HG03354 (cell line): ENCODE results near the gene INPP5A.

Source experiments
- ATAC-seq: cut with Tn5 transposase; IDR thresholded peaks from one replicate; pipeline ENCODE4 v1.9.1; 2021; ENCODE audit warnings: mild to moderate bottlenecking; ENCODE audit not compliant: unreplicated experiment, poor library complexity, severe bottlenecking

The INPP5A gene

GRCh38 chr10:132705173-132705572 lies 167.6 kb downstream of the INPP5A start:
- ATAC-seq: no peak

- no peak for ATAC-seq
Measured at GRCh38 chr10:132705943-132706342, 168.4 kb downstream of the INPP5A start.

DNA sequence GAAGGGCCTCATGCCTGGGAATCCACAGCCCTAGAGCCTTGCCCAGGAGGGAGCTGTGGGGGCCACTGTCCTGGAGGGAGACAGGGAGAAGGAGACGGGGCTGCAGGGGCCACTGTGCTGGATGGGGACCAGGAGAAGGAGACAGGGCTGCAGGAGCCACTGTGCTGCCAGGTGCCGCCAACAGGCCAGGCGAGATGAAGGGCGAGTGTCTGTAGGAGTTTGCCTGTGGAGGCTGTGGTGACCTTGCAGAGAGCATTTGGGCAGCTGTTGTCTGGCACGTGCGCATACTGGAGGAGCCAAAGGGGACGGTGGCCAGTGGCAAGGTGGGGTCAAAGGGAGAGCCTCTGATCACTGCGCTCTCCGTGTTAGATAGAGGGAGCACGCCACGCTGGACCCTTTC lies 169.1 kb downstream of the INPP5A start:
- no peak for ATAC-seq

DNA sequence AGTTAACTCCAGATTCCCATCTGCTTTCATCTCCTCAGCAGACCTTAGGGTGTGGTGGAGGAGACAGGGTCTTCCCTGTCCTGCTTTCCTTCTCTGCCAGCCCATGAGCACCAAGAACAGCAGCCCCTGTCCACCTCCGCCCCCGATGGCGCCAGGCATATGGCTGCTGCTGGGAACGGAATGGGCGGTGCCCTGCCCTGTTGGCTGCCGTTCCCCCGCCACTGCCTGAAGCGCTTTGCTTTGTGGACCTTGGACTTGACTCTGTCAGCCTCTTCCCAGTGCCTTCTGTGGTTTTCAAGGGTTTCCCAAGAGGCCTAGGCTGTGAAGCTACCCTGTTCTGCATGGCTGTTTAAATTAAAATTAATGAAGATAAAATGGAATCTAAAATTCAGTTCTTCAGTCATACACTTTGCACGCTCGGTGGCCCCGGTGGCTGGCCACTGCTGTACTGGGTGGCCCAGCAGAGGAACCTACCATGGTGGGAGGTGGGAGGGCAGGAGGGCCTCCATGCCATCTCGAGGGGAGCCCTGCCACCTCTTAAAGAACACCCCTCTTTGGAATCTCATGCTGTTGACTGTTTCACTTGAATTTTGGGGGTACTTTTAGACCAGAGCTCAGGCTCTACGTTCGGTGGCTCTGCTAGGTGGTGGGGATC lies 169.7 kb downstream of the INPP5A start:
- ATAC-seq: no peak

DNA sequence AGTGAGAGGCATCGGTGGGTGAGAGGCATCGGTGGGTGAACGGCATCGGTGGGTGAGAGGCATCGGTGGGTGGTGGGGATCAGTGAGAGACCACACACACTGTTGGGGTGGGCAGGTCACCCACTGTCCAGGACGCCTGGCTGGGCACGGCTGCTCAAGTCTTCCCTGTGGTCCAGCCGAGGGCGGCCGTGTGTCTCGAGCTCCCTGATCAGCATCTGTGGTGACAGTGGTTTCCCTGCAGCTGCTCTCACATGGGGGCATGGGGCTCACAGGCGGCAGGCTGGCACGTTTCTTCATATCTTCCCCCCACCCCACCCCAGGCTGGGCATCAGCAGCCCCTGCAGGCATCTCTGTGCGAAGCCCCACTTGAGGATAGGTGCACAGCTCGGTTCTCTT lies 170.2 kb downstream of the INPP5A start:
- ATAC-seq: no peak

DNA sequence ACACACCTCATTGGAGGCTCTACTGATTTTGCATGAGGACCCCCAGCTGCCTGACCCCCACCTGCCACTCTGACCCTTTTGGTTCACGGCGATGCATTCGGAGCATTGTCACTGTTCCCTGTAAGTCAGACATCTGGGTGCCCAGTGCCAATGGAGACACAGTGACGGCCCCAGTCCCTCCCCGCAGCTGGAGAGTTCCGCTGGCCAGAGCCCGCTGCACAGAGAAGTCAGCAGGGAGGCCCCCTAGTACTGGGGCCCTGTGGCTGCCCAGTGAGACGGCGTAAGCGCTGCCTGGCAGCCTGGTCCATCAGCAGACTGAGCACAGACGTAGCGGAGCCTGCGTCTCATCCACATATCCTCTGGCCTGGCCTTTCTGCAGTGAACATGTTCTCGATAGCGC lies 170.9 kb downstream of the INPP5A start:
- ATAC-seq: no peak

DNA sequence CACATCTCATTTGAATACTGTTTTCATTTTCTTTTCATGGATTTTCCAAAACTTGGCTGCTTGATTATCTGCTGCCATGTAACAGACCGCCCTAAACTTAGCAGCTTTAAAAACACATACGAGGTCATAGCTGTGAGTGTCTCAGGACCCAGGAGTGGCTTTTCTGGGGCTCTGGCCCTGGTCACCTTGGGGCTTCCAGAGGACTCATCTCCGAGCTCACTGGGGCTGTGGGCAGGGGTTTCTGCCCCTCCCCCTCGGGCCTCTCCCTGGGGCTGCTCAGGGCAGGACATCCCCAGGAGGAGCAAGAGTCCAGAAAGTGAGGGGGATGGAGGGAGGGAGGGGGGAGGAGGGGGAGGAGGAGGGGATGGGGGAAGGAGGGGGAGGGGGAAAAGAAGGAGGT lies 171.3 kb downstream of the INPP5A start:
- no peak for ATAC-seq

DNA sequence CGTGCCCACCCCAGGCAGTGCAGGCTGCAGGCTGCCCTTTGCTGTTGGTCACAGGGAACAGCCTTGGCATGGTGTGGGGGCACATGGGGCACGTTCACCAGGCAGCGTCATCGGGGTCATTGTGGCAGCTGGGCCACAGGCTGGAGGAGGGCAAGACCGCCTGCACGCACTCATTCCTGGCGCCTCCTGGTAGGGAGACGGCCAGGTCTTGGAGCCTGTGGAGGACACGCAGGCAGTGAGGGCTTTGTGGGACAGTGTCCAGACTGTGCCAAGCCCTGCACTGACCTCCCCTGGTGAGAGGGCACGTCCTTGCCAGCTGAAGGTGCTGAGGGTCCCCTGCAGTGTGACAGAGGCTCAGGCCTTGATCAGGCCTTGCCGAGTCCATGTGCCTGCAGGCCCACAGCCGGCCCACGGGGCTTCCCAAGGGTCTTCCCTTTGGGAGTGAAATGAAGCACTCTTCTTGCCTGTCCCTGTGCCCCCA lies 171.9 kb downstream of the INPP5A start:
- ATAC-seq: no peak

- ATAC-seq: no peak
Measured at GRCh38 chr10:132710036-132710686, 172.6 kb downstream of the INPP5A start.

DNA sequence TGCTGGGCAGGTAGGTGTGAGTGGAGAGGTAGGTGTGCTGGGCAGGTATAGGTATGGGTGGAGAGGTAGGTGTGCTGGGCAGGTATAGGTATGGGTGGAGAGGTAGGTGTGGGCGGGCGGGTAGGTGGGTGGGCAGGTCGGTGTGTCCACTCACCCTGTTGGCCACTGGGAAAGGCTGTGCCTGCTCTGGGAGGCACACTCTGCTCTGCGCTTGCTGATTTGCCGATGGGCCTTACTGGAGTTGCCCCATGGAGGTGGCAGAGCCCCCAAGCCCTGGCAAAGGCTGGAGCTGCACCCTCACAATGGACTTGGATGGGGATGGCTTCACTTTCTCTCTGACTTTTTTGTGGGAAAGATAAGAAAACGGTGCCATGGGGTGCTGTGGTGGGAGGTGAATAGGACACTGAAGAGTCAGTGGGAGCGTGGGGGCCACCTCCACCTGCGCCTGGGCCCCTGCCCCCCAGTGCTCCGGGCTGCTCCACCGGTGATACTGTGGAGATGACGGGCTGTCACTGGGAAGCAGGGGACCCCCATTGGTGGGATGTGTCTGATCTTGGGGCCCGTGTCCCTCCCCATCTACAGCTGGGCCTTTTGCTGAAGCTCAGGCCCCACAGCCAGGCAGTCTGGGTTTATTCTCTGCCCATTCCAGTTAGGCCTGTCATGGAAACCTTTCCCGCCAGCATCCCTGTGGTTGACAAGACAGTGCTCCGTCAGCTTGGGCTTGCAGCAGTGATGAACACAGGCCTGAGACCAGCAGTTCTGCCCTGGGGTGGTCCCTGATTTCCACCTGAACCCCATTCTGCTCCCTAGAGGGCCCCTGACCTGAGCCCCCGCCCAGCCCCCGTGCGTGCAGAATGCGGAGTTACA lies 173.4 kb downstream of the INPP5A start:
- no peak for ATAC-seq

DNA sequence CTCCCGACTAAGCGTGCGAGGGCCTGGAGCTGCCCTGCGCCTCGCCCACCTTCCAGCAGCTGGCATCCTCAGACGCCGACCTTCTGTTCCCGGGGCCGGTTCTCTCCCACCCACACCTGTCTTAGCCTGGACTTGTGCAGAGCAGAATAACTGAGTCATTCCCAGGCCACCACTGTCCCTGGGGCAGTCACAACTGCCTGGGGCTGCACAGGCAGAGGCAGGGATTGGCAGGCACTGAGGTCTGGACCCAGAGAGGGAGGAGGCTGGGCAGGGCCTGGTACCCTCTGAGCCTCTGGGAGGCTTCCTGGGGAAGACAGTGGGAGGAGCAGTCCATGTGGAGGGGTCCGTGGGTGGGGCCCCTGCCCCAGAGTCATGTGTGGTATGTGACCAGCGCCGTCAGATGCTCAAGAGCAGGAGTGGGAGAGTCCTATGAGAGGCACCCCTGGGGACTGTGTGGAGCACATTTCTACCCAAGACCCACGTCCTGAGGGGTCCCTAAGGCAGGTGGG lies 174.1 kb downstream of the INPP5A start:
- no peak for ATAC-seq

DNA sequence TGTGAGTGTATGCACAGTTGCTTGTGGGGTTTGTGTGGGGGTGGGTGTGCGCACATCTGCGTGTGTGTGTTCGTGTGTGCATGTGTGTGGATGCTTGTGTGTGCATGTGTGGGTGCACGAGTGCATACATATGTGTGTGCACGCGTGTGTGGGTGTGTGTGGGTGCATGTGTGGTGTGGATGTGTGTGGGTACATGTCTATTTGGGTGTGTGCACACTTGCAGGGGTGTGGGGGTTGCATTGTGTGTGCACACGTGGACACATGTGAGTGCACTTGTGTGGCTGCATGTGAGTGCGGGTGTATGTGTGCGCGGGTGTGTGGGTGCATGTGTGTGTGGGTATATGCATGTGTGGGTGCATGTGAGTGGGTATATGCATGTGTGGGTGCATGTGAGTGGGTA lies 174.7 kb downstream of the INPP5A start:
- no peak for ATAC-seq

DNA sequence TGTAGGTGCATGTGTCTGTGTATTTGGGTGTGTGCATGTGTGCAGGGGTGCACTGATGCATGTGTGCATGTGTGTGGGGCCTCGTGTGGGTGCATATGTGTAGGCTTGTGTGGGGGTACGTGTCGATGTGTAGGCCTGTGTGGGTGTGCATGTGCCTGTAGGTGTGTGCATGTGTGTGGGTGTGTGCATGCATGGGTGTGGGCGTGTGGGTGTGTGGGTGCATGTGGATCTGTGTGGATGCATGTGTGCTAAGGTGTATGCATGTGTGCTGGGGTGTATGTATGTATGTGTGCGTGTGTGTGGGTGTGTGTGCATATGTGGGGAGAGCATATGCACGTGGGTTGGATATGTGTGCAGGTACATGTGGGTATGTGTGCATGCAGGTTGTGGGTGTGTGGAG lies 175.2 kb downstream of the INPP5A start:
- ATAC-seq: no peak

DNA sequence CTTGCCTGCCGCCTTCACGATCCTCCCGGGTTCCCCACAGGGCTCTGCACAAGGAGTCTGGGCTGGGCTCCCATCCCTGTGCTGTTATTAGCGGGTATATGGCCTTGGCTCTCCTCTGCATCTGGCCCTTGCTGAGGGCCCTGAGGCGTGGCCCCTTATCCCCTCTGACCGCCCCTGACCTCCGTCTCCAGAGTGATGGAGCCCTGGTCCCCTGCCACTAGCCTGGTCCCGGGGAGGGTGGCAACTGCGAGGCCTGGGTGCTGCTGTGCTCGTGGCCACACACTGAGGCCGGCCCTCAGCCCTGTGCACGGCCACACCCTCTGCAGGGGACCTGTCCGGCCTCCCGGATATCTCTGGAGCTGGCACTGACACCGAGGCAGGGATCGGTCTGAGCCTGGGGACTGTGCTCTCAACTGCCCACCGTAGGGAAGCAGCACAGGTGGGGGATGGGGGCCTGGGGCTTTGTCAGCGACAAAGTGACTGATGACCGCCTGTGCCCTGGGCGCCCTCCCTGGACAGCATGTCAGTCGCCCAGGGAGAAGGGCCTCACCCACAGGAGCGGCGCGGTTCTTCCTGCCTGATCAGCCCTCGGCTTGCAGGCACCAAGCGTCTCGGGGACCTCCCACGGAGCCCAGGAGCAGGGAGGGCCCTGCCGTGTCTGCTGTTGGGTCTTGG lies 176.0 kb downstream of the INPP5A start:
- no peak for ATAC-seq

DNA sequence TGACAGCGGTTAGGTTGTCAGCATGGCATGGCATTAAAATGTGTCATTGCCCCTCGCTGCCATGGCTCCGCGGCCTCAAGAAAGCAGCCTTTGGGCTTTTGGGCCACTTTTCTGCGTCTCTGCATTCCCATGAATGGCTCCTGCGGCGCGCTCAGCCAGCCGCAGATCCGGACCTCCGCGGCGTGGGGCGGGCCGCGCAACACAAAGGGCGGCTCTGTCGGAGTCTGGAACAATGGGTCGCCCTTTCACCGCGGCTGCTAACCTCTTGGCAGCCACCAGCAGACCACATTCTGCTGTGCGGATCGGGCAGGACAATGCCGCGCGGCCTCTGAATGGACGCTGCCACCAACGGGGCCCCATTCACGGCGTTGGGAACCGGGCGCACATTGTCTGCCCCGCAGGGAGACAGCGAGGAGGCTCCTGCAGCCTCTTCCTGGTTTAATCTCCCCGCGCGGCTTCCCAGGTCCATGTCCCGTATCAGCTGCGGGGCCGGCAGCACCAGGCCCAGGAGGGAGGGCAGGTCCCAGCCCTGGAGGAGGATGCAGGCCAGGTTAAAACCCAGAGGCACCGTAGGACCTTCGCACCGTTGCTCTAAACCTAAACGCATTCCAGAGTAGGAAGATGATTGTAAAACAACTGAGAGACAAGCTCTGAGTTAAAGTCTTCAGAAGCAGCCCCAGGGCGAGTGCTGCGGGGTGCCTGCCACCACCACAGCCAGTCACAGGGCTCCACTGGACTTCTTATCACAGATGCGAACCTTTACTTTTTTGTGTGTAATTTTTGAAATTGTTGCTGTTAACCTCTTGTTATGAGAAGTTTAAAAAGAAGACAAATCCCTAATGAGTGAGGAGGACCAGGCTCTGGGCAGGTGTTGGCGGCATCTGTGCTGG lies 176.8 kb downstream of the INPP5A start:
- no peak for ATAC-seq

DNA sequence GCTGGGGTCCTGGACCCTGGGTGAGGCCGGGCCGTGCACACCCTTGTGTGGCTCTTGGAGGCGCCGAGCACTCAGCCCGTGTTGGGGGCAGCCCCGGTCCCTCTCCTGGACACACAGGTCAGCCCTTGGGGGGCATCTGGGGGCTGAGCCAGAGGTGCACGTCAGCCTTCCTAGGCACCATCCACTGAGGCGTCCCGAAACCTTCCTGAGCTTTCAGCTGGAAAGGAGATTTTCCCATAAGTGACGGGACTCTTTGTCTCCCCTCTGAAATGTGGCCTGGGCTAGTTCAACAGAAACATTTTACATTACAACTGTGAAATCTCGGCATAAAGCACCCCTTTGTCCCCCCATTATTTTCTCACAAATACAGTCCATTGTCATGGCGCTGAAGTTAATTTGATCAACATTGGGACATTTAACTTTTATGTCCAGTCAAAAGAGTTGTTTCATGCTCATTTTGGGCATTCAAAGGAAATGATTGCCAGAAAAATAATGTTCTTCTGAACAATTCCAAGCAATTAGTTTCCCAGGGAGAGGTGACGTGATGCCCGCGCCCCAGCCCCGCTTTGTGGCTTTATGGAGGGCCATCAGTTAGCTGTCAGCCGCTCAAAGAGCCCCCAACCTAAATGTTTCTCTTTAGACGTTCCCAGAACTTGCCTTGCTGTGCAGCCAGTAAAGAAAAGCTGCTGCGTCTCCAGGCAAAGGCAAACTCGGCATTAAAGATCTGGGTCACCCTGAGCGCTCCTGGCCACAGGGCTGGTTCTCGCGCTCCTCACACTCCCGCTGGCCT lies 177.6 kb downstream of the INPP5A start:
- no peak for ATAC-seq

GRCh38 chr10:132715776-132716680 lies 178.4 kb downstream of the INPP5A start:
- no peak for ATAC-seq
